OCI-LY1 (cell line): Measurements from ENCODE around the gene SAG.

ENCODE experiments used
- H2AFZ ChIP-seq: fragments of 200-600 bp; sonication (generic), shearing (Covaris generic); 2 replicates; pipeline ENCODE4 v1.6.0; 2014; ENCODE audit warnings: antibody characterized with exemption, mild to moderate bottlenecking, low read length
- H3F3A ChIP-seq: fragments of 200-600 bp; sonication (generic), shearing (Covaris generic); 2 replicates; pipeline ENCODE4 v1.6.0; 2014; ENCODE audit warnings: mild to moderate bottlenecking, antibody characterized with exemption, low read length, moderate library complexity; ENCODE audit not compliant: insufficient read depth
- H3K27ac ChIP-seq: fragments of 200-600 bp; sonication (generic); 2 replicates; pipeline ENCODE4 v1.5.1; 2014; ENCODE audit warnings: low read length, mixed run types, mild to moderate bottlenecking, low read depth; ENCODE audit not compliant: poor library complexity, severe bottlenecking
- H3K27me3 ChIP-seq: fragments of 200-600 bp; sonication (generic); 2 replicates; pipeline ENCODE4 v1.6.0; 2014; ENCODE audit warnings: antibody characterized with exemption, mild to moderate bottlenecking, low read length, moderate library complexity; ENCODE audit not compliant: insufficient read depth
- H3K36me3 ChIP-seq: fragments of 200-600 bp; sonication (generic); 2 replicates; pipeline ENCODE4 v1.6.1; 2014; ENCODE audit warnings: mild to moderate bottlenecking, antibody characterized with exemption, low read length, moderate library complexity, mixed read lengths; ENCODE audit not compliant: insufficient read depth
- H3K4me1 ChIP-seq: fragments of 200-600 bp; sonication (generic); 2 replicates; pipeline ENCODE4 v1.5.1; 2014; ENCODE audit warnings: mild to moderate bottlenecking, low read length, moderate library complexity; ENCODE audit not compliant: insufficient read depth, severe bottlenecking
- H3K4me2 ChIP-seq: fragments of 200-600 bp; sonication (generic), shearing (Covaris generic); 2 replicates; pipeline ENCODE4 v1.6.1; 2014; ENCODE audit warnings: low read length
- H3K4me3 ChIP-seq: fragments of 200-600 bp; sonication (generic); 2 replicates; pipeline ENCODE4 v1.5.1; 2014; ENCODE audit warnings: low read length, low read depth, mild to moderate bottlenecking, mixed read lengths; ENCODE audit not compliant: poor library complexity, severe bottlenecking
- H3K79me2 ChIP-seq: fragments of 200-600 bp; shearing (Covaris generic); 2 replicates; pipeline ENCODE4 v1.6.1; 2016; ENCODE audit warnings: mixed run types, low read length, mixed read lengths; ENCODE audit not compliant: insufficient read depth
- H3K9ac ChIP-seq: fragments of 200-600 bp; sonication (generic), shearing (Covaris generic); 2 replicates; pipeline ENCODE4 v1.6.1; 2014; ENCODE audit warnings: mild to moderate bottlenecking, low read length, mixed read lengths
- H3K9me2 ChIP-seq: fragments of 200-600 bp; sonication (generic), shearing (Covaris generic); 2 replicates; pipeline ENCODE4 v1.6.1; 2014; ENCODE audit warnings: low read depth, mild to moderate bottlenecking, low read length, mixed read lengths
- H3K9me3 ChIP-seq: fragments of 200-600 bp; shearing (Covaris generic); 2 replicates; pipeline ENCODE4 v1.6.1; 2014; ENCODE audit warnings: low read length, mixed read lengths
- H4K20me1 ChIP-seq: fragments of 200-600 bp; sonication (generic), shearing (Covaris generic); 2 replicates; pipeline ENCODE4 v1.6.0; 2016; ENCODE audit warnings: mild to moderate bottlenecking, low read length; ENCODE audit not compliant: insufficient read depth
- CTCF ChIP-seq: fragments of 200-600 bp; sonication (generic), shearing (Covaris generic); IDR thresholded peaks from 2 replicates; pipeline ENCODE4 v1.5.1; 2017; ENCODE audit warnings: mild to moderate bottlenecking, antibody characterized with exemption, low read length, moderate library complexity, mixed read lengths
- EZH2 ChIP-seq: fragments of 200-600 bp; sonication (generic), shearing (Covaris generic); IDR thresholded peaks from 2 replicates; pipeline ENCODE4 v1.8.0; 2017; ENCODE audit warnings: borderline replicate concordance, mixed run types, mild to moderate bottlenecking, antibody characterized with exemption, low read length, moderate library complexity, mixed read lengths

The SAG gene

GRCh38 chr2:233339427-233339826 is 31.8 kb downstream of the SAG start:
- Histone ChIP-seq H3K79me2 (no peaks in the 10 kb centered on the region), H3K27ac (no peak overlapping the region), H3K4me3 (no peak overlapping the region), H3K27me3 (peaks cover 8% of the 10 kb centered on the region; the same call in 1 of the 2 replicates), H3K4me1 (no peaks in the 10 kb centered on the region), H2AFZ (no peak overlapping the region), H3K9me3 (no peaks in the 10 kb centered on the region), H4K20me1 (no peaks in the 10 kb centered on the region), H3F3A (no peaks in the 10 kb centered on the region), H3K36me3 (no peaks in the 10 kb centered on the region), H3K9me2 (no peaks in the 10 kb centered on the region), H3K9ac (no peak overlapping the region), H3K4me2 (no peak overlapping the region)
- TF ChIP-seq CTCF = no peak
- no peak for TF ChIP-seq EZH2

GRCh38 chr2:233341296-233341695 is 33.7 kb downstream of the SAG start:
- Histone ChIP-seq H3K9ac (no peak overlapping the region), H3K4me1 (no peaks in the 10 kb centered on the region), H3K9me3 (no peaks in the 10 kb centered on the region), H3K36me3 (no peaks in the 10 kb centered on the region), H2AFZ (no peak overlapping the region), H3F3A (no peaks in the 10 kb centered on the region), H4K20me1 (no peaks in the 10 kb centered on the region), H3K4me2 (no peak overlapping the region), H3K27ac (no peak overlapping the region), H3K27me3 (peaks cover 3% of the 10 kb centered on the region; the same call in 1 of the 2 replicates), H3K79me2 (no peaks in the 10 kb centered on the region), H3K4me3 (no peak overlapping the region), H3K9me2 (no peaks in the 10 kb centered on the region)
- TF ChIP-seq CTCF (no peak), EZH2 (no peak)

- H3K4me3 ChIP-seq = no peak overlapping the region
- no peak overlapping the region for H2AFZ ChIP-seq
- no peaks in the 10 kb centered on the region for H3K9me2 ChIP-seq
- no peak overlapping the region for H3K4me2 ChIP-seq
- H4K20me1 ChIP-seq = no peaks in the 10 kb centered on the region
- no peaks in the 10 kb centered on the region for H3K9me3 ChIP-seq
- no peaks in the 10 kb centered on the region for H3F3A ChIP-seq
- peaks cover 3% of the 10 kb centered on the region; the same call in 1 of the 2 replicates for H3K27me3 ChIP-seq
- TF ChIP-seq EZH2 = no peak
- no peaks in the 10 kb centered on the region for H3K36me3 ChIP-seq
- no peak overlapping the region for H3K27ac ChIP-seq
- H3K4me1 ChIP-seq = no peaks in the 10 kb centered on the region
- no peak overlapping the region for H3K9ac ChIP-seq
- no peaks in the 10 kb centered on the region for H3K79me2 ChIP-seq
Measured at GRCh38 chr2:233342301-233342700, 34.7 kb downstream of the SAG start.

- H3K36me3 ChIP-seq = no peaks in the 10 kb centered on the region
- H3K4me3 ChIP-seq = no peak overlapping the region
- H3F3A ChIP-seq = no peaks in the 10 kb centered on the region
- H3K4me1 ChIP-seq = no peaks in the 10 kb centered on the region
- no peak overlapping the region for H2AFZ ChIP-seq
- no peaks in the 10 kb centered on the region for H3K79me2 ChIP-seq
- peaks cover 3% of the 10 kb centered on the region; the same call in 1 of the 2 replicates for H3K27me3 ChIP-seq
- no peak overlapping the region for H3K9ac ChIP-seq
- no peaks in the 10 kb centered on the region for H4K20me1 ChIP-seq
- no peak overlapping the region for H3K4me2 ChIP-seq
- no peaks in the 10 kb centered on the region for H3K9me2 ChIP-seq
- H3K27ac ChIP-seq = no peak overlapping the region
- TF ChIP-seq EZH2 (no peak), CTCF (no peak)
- no peaks in the 10 kb centered on the region for H3K9me3 ChIP-seq
Measured at GRCh38 chr2:233343171-233343705, 35.6 kb downstream of the SAG start.
